OCI-LY1 (cell line): Measurements from ENCODE around the gene UBE2L6.

Experiments
- H2AFZ ChIP-seq: fragments of 200-600 bp; sonication (generic), shearing (Covaris generic); 2 replicates; pipeline ENCODE4 v1.6.0; 2014; ENCODE audit warnings: antibody characterized with exemption, mild to moderate bottlenecking, low read length
- H3F3A ChIP-seq: fragments of 200-600 bp; sonication (generic), shearing (Covaris generic); 2 replicates; pipeline ENCODE4 v1.6.0; 2014; ENCODE audit warnings: mild to moderate bottlenecking, antibody characterized with exemption, low read length, moderate library complexity; ENCODE audit not compliant: insufficient read depth
- H3K27ac ChIP-seq: fragments of 200-600 bp; sonication (generic); 2 replicates; pipeline ENCODE4 v1.5.1; 2014; ENCODE audit warnings: low read length, mixed run types, mild to moderate bottlenecking, low read depth; ENCODE audit not compliant: poor library complexity, severe bottlenecking
- H3K27me3 ChIP-seq: fragments of 200-600 bp; sonication (generic); 2 replicates; pipeline ENCODE4 v1.6.0; 2014; ENCODE audit warnings: antibody characterized with exemption, mild to moderate bottlenecking, low read length, moderate library complexity; ENCODE audit not compliant: insufficient read depth
- H3K36me3 ChIP-seq: fragments of 200-600 bp; sonication (generic); 2 replicates; pipeline ENCODE4 v1.6.1; 2014; ENCODE audit warnings: mild to moderate bottlenecking, antibody characterized with exemption, low read length, moderate library complexity, mixed read lengths; ENCODE audit not compliant: insufficient read depth
- H3K4me1 ChIP-seq: fragments of 200-600 bp; sonication (generic); 2 replicates; pipeline ENCODE4 v1.5.1; 2014; ENCODE audit warnings: mild to moderate bottlenecking, low read length, moderate library complexity; ENCODE audit not compliant: insufficient read depth, severe bottlenecking
- H3K4me2 ChIP-seq: fragments of 200-600 bp; sonication (generic), shearing (Covaris generic); 2 replicates; pipeline ENCODE4 v1.6.1; 2014; ENCODE audit warnings: low read length
- H3K4me3 ChIP-seq: fragments of 200-600 bp; sonication (generic); 2 replicates; pipeline ENCODE4 v1.5.1; 2014; ENCODE audit warnings: low read length, low read depth, mild to moderate bottlenecking, mixed read lengths; ENCODE audit not compliant: poor library complexity, severe bottlenecking
- H3K79me2 ChIP-seq: fragments of 200-600 bp; shearing (Covaris generic); 2 replicates; pipeline ENCODE4 v1.6.1; 2016; ENCODE audit warnings: mixed run types, low read length, mixed read lengths; ENCODE audit not compliant: insufficient read depth
- H3K9ac ChIP-seq: fragments of 200-600 bp; sonication (generic), shearing (Covaris generic); 2 replicates; pipeline ENCODE4 v1.6.1; 2014; ENCODE audit warnings: mild to moderate bottlenecking, low read length, mixed read lengths
- H3K9me2 ChIP-seq: fragments of 200-600 bp; sonication (generic), shearing (Covaris generic); 2 replicates; pipeline ENCODE4 v1.6.1; 2014; ENCODE audit warnings: low read depth, mild to moderate bottlenecking, low read length, mixed read lengths
- H3K9me3 ChIP-seq: fragments of 200-600 bp; shearing (Covaris generic); 2 replicates; pipeline ENCODE4 v1.6.1; 2014; ENCODE audit warnings: low read length, mixed read lengths
- H4K20me1 ChIP-seq: fragments of 200-600 bp; sonication (generic), shearing (Covaris generic); 2 replicates; pipeline ENCODE4 v1.6.0; 2016; ENCODE audit warnings: mild to moderate bottlenecking, low read length; ENCODE audit not compliant: insufficient read depth
- EZH2 ChIP-seq: fragments of 200-600 bp; sonication (generic), shearing (Covaris generic); IDR thresholded peaks from 2 replicates; pipeline ENCODE4 v1.8.0; 2017; ENCODE audit warnings: borderline replicate concordance, mixed run types, mild to moderate bottlenecking, antibody characterized with exemption, low read length, moderate library complexity, mixed read lengths
- TF ChIP-seq, protein P1 (sequence below): fragments of 200-600 bp; sonication (generic), shearing (Covaris generic); IDR thresholded peaks from 2 replicates; pipeline ENCODE4 v1.5.1; 2017; ENCODE audit warnings: mild to moderate bottlenecking, antibody characterized with exemption, low read length, moderate library complexity, mixed read lengths

The UBE2L6 gene

DNA sequence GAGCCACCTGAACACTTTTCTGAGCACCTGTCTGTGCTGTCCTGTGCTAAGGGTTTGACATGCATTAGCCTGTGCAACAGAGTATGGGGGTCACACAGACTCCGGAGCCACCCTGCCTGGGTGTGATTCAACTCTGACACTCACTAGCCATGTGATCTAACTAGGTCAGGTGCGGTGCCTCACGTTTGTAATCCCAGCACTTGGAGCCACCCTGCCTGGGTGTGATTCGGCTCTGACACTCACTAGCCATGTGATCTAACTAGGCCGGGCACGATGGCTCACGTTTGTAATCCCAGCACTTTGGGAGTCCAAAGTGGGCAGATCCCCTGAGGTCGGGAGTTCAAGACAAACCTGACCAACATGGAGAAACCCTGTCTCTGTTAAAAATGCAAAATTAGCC is 11.4 kb downstream of the UBE2L6 start:
- Histone ChIP-seq H4K20me1 (no peaks in the 10 kb centered on the region), H3K9ac (no peak overlapping the region), H3K4me2 (no peak overlapping the region), H3K9me2 (no peaks in the 10 kb centered on the region), H3K4me3 (no peak overlapping the region), H3F3A (no peaks in the 10 kb centered on the region), H3K36me3 (peaks cover 29% of the 10 kb centered on the region), H3K79me2 (no peaks in the 10 kb centered on the region), H3K27ac (no peak overlapping the region), H3K9me3 (no peaks in the 10 kb centered on the region), H3K4me1 (no peaks in the 10 kb centered on the region), H2AFZ (no peak overlapping the region), H3K27me3 (no peaks in the 10 kb centered on the region)
- TF ChIP-seq, protein P1, sequence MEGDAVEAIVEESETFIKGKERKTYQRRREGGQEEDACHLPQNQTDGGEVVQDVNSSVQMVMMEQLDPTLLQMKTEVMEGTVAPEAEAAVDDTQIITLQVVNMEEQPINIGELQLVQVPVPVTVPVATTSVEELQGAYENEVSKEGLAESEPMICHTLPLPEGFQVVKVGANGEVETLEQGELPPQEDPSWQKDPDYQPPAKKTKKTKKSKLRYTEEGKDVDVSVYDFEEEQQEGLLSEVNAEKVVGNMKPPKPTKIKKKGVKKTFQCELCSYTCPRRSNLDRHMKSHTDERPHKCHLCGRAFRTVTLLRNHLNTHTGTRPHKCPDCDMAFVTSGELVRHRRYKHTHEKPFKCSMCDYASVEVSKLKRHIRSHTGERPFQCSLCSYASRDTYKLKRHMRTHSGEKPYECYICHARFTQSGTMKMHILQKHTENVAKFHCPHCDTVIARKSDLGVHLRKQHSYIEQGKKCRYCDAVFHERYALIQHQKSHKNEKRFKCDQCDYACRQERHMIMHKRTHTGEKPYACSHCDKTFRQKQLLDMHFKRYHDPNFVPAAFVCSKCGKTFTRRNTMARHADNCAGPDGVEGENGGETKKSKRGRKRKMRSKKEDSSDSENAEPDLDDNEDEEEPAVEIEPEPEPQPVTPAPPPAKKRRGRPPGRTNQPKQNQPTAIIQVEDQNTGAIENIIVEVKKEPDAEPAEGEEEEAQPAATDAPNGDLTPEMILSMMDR = no peak
- no peak for TF ChIP-seq EZH2

DNA sequence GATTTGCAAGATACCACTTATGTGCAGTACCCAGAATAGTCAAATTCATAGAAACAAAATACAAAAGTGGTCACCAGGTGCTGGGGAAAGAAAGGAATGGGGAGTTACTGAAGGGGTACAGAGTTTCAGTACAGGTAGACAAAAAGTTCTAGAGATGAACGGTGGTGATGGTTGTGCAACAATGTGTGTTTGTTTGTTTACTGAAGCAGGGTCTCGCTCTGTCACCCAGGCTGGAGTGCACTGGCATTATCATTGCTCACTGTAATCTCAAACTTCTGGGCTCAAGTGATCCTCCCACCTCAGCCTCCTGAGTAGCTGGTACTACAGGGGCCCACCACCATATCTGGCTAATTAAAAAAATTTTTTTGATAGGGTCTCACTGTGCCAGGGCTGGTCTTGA is 12.1 kb downstream of the UBE2L6 start:
- TF ChIP-seq EZH2 = no peak
- TF ChIP-seq, protein P1 = no peak
- Histone ChIP-seq H2AFZ (no peak overlapping the region), H3K4me3 (no peak overlapping the region), H3K4me2 (no peak overlapping the region), H3K79me2 (no peaks in the 10 kb centered on the region), H3K9me3 (no peaks in the 10 kb centered on the region), H3K27ac (no peak overlapping the region), H3K36me3 (peaks cover 35% of the 10 kb centered on the region), H3K4me1 (no peaks in the 10 kb centered on the region), H4K20me1 (no peaks in the 10 kb centered on the region), H3K27me3 (no peaks in the 10 kb centered on the region), H3F3A (no peaks in the 10 kb centered on the region), H3K9ac (no peak overlapping the region), H3K9me2 (no peaks in the 10 kb centered on the region)

DNA sequence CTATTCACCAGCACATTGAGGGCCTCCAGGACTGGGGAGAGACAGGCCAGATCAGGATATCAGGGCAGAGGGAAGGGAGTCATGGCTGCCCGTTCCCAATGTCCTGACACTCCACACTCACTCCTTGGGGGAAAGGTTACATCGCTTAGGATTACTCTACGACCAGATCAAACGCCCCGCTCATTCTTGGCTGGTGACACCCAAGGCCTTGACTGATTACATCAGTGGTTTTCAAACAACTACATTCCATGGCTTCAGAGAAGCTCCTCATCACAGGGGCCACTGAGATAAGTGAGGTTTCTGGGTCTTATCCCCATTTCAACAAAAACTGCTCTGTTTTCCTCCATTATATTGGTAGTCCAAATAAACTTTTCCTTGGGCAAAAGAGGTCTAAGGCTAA is 15.0 kb downstream of the UBE2L6 start:
- Histone ChIP-seq H3K27me3 (no peaks in the 10 kb centered on the region), H3K4me3 (no peak overlapping the region), H3K9me2 (no peaks in the 10 kb centered on the region), H4K20me1 (no peaks in the 10 kb centered on the region), H3F3A (no peaks in the 10 kb centered on the region), H3K9me3 (no peaks in the 10 kb centered on the region), H3K4me2 (no peak overlapping the region), H3K27ac (no peak overlapping the region), H3K4me1 (no peaks in the 10 kb centered on the region), H2AFZ (no peak overlapping the region), H3K36me3 (peaks cover 33% of the 10 kb centered on the region), H3K9ac (no peak overlapping the region), H3K79me2 (no peaks in the 10 kb centered on the region)
- no peak for TF ChIP-seq EZH2
- TF ChIP-seq, protein P1 = no peak
